Hematopoietic multipotent progenitor cell treated with erythropoietin and hydrocortisone succinate and interleukin-3 and kit ligand, for 15 days (in vitro differentiated cells): ENCODE data around the gene PHLPP1.

Experiments
- DNase-seq: peaks from one replicate; pipeline ENCODE4 v3.0.0-alpha.2; 2015; ENCODE audit warnings: low spot score

The PHLPP1 gene

DNA sequence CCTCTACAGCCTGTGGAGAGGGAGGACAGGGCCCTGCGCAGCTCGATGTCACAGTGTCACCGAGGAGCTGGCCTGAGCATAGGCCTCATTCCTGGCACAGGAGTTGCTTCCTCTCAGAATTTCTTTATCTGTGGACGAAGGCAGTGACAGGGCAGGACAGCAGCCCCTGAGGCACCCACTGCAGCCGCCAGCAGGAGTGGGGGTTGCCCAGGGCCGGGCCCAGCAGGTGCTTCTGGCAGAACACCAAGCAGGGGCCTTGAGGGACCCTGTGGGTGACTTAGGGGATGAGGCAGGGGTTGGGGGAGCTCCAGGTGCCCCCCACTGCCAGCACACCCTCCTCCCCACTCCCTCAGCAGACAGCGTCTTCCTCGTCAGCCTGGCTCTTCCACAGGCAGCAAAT lies 290.0 kb downstream of the PHLPP1 start:
- DNase-seq: no peak

DNA sequence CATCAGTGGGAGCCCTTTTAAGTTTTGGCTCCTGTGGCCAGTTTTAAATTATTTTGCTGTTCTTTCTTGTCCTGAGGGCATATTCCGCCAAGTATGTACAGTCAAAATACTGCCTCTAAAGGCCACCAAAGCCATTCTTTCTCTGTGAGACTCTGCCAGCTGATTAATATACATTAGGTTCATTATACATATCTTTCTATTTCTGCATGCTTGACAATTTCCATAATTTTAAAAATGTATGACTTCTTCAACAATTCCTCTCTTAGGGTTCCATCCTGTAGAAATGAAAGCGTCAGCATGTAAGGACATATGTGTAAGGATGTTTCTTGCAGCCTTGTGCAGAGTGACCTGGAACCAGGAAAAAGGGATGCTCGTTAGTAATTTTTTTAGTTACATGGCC lies 291.9 kb downstream of the PHLPP1 start:
- DNase-seq: no peak

DNA sequence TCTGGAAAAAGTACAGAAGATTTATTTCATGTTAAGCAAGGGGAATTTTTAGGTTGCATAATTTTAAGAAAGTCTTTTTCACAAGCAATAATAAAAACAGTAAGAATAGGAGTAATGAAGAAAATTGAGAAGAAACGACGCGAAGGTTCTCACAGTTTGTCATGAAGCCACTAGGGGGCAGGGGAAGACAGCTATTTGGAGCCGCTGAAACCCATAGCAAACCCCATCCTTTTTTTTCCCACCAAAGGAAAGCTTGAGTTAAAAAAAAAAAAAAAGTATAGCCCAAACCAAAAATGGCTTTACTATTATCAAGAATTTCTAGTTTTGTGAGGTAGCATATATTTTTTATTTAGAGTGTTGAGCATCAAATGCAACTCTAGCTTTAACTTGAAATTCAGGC lies 300.9 kb downstream of the PHLPP1 start:
- peak; percentile 55 for DNase-seq

DNA sequence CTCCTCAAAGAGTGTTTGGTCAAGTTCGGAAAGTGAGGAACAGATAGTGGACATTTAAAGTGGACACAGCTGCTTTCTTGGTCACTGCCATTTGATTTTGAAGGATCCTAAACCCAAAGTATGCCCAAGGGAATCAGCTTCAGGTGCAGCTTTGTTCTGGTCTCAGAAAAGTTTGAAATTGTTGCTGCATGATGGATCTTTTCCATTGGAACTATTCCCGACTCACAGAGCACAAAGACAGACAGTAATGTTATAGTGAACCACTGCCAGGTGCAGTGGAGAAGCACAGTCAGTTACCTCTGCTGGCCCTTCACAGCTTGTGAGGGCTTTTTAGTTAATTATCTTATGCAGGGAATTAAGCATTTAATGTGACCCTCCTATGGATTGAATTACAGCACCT lies 301.7 kb downstream of the PHLPP1 start:
- DNase-seq: no peak

DNA sequence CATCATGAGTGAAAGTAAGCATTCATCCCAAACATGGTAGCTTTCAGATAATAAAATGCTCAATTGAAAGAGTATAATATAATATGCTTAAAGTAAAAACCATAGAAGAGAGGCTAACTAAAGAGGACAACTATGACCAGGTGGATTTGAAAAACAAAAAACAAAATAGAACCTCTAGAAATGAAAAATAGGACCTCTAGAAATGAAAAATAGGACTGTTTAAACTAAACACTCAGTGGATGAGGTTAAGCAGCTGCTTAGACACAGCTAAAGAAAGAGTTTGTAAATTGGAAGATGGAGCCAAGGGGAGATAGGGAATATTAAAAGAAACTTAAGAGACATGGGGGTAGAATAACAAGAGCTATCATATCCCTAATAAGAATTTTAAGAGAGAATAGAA lies 302.6 kb downstream of the PHLPP1 start:
- DNase-seq: no peak

DNA sequence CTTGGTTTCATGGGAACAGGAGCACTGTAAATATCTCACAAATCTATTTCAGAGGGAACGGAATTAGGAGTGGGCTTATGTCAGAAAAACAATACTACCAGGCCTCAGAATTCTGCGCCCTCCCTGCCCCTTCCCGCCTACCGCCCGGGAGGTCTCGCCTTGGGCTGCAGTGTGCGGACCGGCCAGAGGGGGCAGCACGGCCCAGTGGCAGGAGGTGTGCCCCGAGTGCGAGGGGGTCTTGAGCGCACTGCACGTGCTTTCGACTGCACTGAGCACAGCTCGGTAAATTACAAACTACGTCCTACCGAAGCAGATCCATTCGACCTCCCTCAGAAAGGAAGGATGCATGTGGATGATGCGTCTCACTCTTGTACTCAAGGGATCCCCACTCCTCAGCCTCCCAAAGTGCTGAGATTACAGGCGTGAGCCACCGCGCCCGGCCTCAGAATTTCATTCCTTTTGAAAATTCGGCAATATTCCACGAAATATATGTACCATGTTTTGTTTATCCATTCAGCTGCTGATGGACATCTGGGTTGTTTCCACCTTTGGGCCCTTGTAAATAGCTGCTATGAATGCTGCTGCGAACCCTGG lies 307.2 kb downstream of the PHLPP1 start:
- no peak for DNase-seq

DNA sequence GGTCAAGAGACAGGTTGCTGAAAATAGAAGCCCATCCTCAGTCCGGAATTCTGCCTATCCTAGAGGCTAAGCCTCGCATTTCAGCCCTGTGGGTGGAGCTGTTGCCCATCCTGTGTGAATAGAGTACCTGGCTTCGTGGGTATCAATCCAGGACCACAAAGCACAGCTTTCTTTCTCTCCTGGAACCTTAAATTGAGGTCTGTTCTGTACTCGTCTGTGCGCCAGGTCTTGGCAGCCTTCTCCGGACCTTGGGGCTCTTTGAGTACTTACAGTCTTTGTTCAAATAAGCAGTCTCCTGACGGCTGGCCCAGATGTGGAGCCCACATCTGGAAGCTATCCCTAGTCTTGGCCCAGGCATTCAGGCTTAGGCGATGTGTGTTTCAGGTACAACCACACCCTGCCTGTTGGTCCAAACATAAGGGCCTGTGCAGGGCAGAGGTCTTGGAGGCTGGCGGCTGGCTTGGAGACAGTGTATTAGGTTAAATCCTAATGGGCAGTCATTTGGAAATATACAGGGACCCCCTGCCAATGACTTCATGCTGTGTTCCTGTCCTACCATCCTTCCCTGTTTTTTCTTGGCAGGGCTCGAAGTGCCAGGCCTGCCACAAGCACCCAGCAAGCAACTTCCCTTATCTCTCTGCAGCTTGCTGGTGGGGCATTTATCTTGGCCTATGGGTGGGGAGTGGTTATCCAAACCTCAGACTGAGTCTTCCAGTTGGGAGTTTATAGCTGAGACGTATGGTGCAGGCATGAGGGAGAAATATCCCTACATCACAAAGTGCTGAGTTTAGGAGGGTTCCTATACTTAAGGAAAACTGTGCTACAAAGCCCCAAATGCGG lies 310.1 kb downstream of the PHLPP1 start:
- peak; percentile 22 for DNase-seq

DNA sequence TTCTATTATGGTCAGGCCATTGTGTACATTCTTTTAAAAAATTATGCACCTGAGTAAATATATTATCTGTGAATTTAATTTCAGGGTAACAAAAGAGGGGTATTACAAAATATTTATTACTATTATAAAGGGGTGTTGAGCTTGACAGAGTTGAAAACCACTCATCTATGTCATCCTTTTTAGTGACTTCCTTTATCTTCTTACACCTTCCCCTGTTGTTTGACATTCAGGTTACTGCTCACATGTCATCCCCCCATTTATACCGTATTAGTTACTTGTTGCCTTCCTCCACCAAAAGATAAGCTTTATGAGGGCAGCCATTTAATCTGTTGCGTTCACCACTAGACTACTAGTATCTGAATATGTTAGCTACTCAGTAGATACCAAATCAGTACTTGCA lies 313.0 kb downstream of the PHLPP1 start:
- no peak for DNase-seq
